ENCODE measurements around the gene PCNX2.
"Not testable (repeated sequence)": the region's sequence is repeated elsewhere in the genome, so short reads cannot be mapped to it uniquely, and the experiment has no call there.

PCNX2 gene

DNA sequence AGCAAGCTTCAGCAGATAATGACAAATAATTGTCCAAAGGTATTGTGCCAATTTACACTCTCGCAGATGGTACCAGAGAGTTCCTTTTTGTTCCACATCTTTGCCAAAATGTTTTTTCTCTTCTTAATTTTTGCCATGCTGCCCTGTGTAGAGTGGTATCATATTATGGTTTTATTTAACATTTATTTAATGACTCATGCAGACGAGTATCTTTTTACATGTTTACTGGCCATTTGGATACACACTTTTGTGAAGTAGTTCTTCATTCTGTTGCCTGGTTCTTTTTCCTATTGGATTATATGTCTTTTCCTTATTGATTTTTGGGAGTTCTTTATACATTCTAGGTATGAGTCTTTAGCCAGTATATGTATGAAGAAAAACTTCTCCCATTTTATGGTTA is 151.1 kb downstream of the PCNX2 start:
- DNase-seq, result no peak

DNA sequence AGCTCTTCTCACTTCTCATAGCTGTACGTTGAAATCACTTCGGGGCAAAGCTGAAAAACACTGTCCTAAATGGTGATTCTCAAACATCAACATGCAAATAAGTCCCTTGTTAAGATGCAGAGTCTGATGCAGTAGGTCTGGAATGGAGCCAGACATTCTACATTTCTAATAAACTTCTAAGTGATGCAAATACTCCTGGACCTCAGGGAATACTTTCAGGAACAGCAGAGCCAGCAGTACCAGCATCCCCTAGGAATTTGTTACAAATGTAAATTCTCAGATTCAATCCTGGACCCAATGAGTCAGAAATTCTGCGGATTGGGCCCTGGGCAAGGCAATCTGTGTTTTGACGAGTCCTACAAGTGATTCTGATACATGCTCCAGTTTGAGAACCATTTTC is 152.3 kb downstream of the PCNX2 start:
- no peak for DNase-seq

DNA sequence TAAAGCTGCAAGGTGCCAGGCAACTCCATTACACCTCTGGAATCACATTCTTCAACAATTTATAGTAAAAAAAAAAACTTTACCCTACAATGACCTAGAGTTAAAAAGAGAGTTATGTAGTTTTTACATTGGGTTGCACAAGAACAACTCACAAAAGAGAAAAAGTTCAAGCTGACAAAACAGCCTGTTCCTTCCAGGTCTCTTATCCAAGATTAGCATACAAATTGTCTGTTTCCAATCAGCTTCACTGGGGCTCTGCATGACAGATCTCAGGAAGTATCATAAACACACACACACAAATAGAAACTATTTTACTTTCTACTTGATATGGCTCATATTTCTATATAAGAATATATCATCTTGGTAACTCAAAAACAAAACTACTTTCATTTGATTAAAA is 154.6 kb downstream of the PCNX2 start:
- DNase-seq, result no peak

DNA sequence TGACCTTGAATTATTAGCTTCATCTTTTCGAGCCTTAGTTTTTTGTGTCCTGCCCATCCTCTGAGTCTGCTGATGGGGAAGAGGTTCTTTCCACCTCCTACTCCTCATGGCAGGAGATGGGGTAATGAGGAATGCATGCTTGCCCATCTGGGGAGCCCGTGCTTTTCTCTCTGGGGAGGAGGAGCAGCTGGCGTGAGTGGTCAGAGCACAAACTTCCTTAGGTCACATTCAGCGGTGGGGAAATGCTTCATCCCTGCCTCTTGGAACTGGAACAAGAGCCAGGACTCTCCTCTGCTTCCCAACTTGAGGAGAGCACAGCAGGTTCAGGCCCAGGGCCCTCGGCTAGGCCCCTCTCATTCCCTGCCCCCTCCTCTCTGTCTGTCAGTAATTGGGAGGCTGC is 155.0 kb downstream of the PCNX2 start:
- no peak for DNase-seq

DNA sequence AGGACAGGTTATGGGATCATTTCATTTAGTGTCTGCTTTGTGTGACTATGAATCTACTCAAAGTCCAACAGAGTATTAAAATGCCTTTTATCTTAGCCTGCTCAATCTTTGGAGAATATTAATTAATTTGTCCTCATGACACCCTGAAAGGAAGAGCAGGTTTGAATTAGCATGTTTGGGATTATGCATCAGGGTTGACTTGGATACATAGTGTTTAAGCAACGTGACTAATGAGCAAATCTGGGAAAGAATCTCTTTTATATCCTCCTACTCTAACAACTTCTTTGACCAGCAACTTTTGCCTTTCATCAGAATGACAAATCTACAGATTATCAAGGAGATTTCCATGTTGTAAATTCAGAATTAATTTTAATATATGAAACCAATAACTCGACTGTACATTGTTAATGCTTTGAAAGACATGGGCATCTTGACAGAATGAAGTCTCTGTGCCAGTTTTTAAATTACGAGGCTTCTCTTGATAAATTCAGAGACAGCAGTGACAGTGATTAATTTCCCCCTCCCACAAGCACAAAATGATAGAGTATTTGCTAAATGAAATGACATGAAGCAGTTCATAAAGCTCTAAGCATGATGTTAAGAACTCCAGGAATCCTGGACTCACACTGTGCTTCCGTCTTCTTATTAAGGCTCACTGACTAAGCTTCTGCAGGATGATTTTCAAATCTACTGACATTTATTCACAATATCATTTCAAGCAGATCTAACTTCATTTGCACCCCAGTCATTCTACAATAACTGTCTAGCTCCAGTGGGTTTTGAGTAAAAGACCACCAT is 156.5 kb downstream of the PCNX2 start:
- DNase-seq, result no peak

- no peak for DNase-seq
Measured at GRCh38 chr1:233135833-233136232, 159.7 kb downstream of the PCNX2 start.

- DNase-seq, result no peak
Measured at GRCh38 chr1:233132445-233132844, 163.1 kb downstream of the PCNX2 start.

DNA sequence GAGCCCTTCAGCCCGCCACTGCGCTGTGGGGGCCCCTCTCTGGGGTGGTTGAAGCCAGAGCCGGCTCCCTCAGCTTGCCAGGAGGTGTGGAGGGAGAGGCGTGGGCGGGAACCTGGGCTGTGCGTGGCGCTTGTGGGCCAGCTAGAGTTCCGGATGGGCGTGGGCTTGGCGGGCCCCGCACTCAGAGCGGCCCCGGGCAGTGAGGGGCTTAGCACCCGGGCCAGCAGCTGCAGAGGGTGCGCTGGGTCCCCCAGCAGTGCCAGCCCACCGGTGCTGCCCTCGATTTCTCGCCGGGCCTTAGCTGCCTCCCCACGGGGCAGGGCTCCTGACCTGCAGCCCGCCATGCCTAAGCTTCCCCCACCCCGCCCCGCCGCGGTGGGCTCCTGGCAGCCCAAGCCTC is 166.5 kb downstream of the PCNX2 start:
- DNase-seq, result not testable (repeated sequence)

DNA sequence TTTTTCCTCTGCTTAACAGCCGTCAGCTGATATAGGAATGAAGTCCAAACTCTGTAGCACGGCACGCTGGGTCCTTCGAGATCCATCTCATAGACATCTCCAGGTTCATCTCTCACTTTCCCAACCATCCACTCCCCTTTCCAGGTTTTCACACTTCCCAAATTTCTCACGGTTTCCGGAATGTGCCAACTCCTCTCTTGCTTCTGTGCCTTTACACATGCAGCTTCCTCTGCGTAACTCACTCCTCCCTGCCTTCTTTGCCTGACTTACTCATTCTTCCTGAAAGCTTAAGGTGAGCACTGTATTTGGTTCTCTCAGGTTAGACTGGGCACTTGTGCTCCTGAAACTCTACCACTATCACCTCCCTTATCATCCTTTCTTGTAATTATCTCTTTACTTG is 168.4 kb downstream of the PCNX2 start:
- no peak for DNase-seq

GRCh38 chr1:233122779-233123178 is 172.7 kb downstream of the PCNX2 start:
- DNase-seq, result no peak

DNA sequence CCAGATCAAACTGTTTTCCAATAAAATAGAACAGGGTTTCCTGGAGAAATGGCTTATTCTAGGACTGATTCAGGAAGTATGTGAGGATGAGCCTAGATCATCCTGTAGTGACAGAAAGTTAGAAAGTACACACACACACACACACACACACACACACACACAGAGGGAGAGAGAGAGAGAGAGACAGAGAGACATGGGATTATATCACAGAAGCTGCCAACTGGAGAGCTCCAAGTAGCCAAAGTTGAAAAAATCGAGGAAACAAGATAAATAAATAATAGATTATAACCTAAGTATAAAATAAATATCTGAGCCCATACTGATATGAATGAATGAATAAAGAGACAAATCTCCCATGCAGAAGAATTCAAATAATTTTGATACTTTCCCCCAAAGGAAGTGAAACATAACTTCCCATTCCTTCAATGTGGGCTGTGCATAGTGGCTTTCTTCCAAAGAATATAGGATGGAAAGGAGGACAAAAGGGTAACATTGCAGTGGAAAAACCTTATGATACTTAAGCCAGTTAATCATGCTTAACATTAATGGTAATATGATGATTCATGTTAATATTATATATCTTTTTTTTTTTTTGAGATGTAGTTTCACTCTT is 173.5 kb downstream of the PCNX2 start:
- DNase-seq, result no peak

DNA sequence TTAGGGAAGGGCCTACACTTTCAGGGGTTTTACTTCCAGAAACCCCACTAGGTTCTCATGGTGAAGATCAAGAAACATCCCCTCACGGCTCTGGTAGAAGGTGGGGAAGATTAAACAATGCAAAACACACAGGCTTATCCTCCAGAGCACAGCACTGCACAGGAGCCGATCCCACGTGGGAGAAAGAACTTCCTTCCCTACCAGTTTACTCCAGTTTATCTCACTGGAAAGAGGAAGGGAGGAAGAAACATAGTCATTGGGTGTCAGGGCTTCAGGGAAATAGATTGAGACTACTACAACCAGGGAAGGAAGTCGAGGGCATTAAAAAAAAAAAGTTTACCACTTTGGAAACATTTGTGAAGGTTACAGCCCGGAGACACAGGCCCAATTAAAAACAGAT is 180.7 kb downstream of the PCNX2 start:
- DNase-seq, result no peak

GRCh38 chr1:233114159-233114558 is 181.4 kb downstream of the PCNX2 start:
- DNase-seq, result no peak

GRCh38 chr1:233113009-233113879 is 182.3 kb downstream of the PCNX2 start:
- no peak for DNase-seq

DNA sequence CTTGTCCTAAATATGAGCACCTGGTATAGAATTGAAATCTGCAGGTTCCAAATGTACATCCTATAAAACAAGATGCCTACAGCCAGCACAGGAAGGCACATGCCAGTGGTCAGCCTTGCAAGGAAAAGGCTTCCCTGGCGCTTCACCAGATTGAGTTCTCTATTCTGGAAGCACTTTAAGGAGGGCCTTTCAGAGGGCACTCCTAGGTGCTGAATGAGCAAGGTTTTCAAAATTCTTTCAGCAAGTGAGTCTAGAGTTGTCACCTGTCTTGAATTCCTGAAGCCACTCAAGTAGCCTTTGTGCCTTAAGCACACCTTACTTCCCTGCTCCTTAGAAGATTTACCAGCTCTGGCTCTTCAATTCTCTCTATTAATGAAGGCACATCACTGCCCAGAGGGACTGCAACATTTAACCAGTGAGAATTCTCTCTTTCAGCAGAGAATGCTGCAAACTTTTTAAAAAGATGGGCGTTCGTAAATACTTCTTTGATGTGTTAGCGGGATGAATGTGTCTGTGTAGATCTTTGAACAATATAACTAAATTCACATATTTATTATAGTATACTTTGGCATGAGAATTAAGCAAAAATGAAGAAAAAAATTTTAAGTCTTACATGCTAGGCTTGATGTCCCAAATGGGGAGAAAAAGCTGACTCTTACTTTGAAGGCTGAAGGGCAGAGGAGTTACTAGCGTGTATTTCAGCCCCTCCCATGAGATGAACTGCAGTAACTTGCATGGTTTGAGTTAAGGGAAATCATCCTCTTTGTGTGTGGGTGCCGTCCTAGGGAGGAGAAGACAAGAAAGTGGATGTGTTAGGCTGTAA is 183.1 kb downstream of the PCNX2 start:
- no peak for DNase-seq

DNA sequence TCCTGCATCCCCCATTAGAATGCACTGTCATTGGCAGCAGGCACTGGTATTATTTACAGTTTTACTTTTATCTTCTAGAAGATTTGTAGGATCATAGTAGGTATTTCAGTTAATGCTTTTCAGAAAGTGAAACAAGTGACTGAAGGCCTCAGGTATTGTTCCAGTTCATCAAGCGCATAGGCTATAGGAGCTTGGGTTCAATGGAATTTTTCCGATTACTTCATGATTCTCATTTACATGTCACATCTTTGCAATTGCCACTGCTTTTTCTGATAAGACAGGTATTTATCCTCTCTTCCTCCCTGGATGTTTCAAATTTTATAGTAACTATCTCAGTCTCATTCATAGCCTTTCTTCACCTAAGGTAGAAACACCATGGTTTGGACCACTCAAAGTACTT is 183.8 kb downstream of the PCNX2 start:
- DNase-seq, result no peak

DNA sequence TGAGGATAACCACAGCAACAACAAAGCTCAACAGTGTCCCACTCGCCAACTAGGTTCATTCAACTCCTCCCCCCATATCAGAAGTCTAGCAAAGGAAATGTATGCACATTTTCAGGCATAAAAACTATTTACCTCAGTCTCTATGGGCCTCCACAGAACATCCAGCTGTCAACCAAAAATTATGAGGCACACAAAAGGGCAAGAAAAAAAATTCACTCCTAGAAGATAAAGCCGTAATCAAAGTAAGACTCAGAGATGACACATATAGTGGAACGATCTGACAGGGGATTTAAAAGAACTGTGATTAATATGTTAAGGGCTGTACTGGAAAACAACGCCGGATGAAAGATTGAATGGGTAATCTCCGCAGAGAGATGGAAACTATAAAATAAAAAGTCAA is 186.4 kb downstream of the PCNX2 start:
- DNase-seq, result no peak

DNA sequence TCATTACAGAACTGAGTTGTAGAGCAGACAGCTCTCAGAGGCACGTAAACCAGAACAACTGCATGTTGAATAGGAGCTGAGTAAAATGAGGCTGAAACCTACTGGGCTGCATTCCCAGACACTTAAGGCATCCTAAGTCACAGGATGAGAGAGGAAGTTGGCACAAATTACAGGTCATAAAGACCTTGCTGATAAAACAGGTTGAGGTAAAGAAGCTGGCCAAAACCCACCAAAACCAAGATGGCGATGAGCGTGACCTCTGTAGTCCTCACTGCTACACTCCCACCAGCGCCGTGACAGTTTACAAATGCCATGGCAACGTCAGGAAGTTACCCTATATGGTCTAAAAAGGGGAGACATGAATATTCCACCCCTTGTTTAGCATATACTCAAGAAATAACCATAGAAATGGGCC is 187.8 kb downstream of the PCNX2 start:
- DNase-seq, result not testable (repeated sequence)

DNA sequence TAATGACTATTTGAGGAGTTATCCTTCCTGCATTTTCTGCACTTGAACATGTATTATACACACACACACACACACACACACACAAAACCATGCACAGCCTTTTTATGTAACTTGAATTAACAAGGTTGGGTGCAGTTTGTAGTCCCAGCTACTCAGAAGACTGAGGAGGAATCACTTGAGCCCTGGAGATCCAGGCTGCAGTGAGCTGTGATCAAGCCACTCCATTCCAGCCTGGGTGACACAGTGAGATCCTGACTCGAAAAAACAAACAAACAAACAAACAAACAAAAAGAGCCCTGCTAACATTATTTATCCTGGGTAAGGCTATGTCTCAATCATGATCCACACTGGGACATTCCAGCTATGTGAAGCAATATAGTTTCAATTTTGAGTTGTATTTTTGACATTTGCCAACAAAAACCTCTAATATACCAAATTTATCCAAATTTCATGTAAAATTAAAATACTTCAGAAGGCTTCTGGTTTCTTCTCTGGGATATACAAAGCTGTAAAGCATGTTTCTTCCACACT is 188.3 kb downstream of the PCNX2 start:
- DNase-seq, result no peak

DNA sequence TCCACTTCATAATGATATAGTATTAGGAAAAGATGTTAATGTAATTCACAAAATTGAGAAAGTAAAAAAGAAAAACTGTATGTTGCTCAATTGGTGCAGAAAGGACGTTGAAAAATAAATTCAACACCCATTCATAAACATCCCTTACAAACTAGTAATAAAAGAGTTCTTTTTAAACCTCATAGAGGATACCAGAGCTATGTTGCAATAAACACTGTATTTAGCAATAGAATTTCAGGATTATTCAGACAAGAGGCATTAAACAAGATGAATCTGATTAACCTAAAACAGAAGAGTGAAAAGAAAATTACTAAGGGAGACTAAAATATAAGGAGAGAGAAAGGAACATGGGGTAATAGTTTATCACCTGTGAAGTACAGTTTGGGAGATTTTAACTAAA is 190.3 kb downstream of the PCNX2 start:
- no peak for DNase-seq

- no peak for DNase-seq
Measured at GRCh38 chr1:233102341-233102740, 193.2 kb downstream of the PCNX2 start.

DNA sequence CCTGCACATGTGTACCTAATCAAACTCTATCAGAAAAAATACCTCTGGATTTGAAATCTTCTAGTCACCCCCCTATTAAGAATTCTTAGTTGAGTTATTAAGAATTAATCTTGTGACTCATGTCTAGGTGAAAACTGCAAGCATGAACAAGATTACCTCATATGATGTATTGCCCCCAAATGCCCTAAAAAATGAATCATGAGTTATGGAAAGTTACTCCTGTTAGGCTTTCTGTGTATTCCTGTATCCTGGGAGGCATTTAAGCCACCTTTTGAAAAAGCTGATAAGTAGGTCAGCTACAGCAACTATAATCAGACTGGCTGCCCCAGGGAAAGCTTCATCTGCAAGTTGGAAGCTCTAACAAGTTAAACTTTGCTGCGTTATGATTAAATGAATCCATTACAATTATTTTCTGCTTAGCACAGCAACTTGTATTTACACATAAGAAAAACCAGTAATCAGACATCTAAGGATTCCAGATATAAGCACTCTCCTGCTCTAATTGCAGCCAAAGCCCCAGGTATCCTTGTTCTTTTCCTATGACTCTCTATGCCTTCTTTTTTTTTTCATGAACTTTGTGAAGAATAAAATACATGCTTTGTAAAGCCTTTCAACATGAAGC is 197.5 kb downstream of the PCNX2 start:
- no peak for DNase-seq
